Measurements from ENCODE around the gene EPB41L5.
"Not testable (repeated sequence)": the region's sequence is repeated elsewhere in the genome, so short reads cannot be mapped to it uniquely, and the experiment has no call there.

Gene EPB41L5

GRCh38 chr2:120012771-120013596 is at the start of gene EPB41L5:
EPB41L5 (plus strand) TSS chr2:120013077; CDS start chr2:120019085, 6,008 bp downstream.
- peak; percentile 77 for DNase-seq (ENCODE audit: low spot score)

GRCh38 chr2:119981896-119982295 is 31.0 kb upstream of the EPB41L5 start:
- no peak for DNase-seq (ENCODE audit: low spot score)

GRCh38 chr2:119982506-119982905 is 30.4 kb upstream of the EPB41L5 start:
- DNase-seq (ENCODE audit: low spot score) = no peak

- no peak for DNase-seq (ENCODE audit: low spot score)
These were observed 29.8 kb upstream of the EPB41L5 start for GRCh38 chr2:119983108-119983507.

- DNase-seq (ENCODE audit: low spot score) = no peak
These were observed 16.7 kb upstream of the EPB41L5 start for GRCh38 chr2:119996148-119996547.

- not testable (repeated sequence) for DNase-seq (ENCODE audit: low spot score)
These were observed 15.7 kb upstream of the EPB41L5 start for GRCh38 chr2:119996896-119997891.

- no peak for DNase-seq (ENCODE audit: low spot score)
These were observed 11.4 kb upstream of the EPB41L5 start for GRCh38 chr2:120001471-120001870.

GRCh38 chr2:120004254-120004653 is 8.6 kb upstream of the EPB41L5 start:
- DNase-seq (ENCODE audit: low spot score) = no peak

- DNase-seq (ENCODE audit: low spot score) = no peak
These were observed 6.9 kb upstream of the EPB41L5 start for GRCh38 chr2:120005834-120006521.

- DNase-seq (ENCODE audit: low spot score) = no peak
These were observed 5.0 kb upstream of the EPB41L5 start for GRCh38 chr2:120007851-120008250.

- no peak for DNase-seq (ENCODE audit: low spot score)
These were observed 514 bp upstream of the EPB41L5 start for GRCh38 chr2:120012363-120012762.

GRCh38 chr2:120013597-120014223 is 833 bp downstream of the EPB41L5 start:
- DNase-seq (ENCODE audit: low spot score) = no peak

GRCh38 chr2:120014226-120014980 is 1.5 kb downstream of the EPB41L5 start:
- peak; percentile 28 for DNase-seq (ENCODE audit: low spot score)

GRCh38 chr2:120016800-120017199 is 3.9 kb downstream of the EPB41L5 start:
- DNase-seq (ENCODE audit: low spot score) = no peak

GRCh38 chr2:120017201-120017600 is 4.3 kb downstream of the EPB41L5 start:
- no peak for DNase-seq (ENCODE audit: low spot score)

GRCh38 chr2:120018549-120018948 is 5.7 kb downstream of the EPB41L5 start:
- no peak for DNase-seq (ENCODE audit: low spot score)

GRCh38 chr2:120020554-120020953 is 7.7 kb downstream of the EPB41L5 start:
- DNase-seq (ENCODE audit: low spot score) = no peak

GRCh38 chr2:120022505-120022904 is 9.6 kb downstream of the EPB41L5 start:
- DNase-seq (ENCODE audit: low spot score) = not testable (repeated sequence)

- DNase-seq (ENCODE audit: low spot score) = no peak
These were observed 14.0 kb downstream of the EPB41L5 start for GRCh38 chr2:120026890-120027289.

- DNase-seq (ENCODE audit: low spot score) = no peak
These were observed 15.9 kb downstream of the EPB41L5 start for GRCh38 chr2:120028795-120029194.

Data from HuH-7.5 (cell line).